Stimulated activated CD8-positive, alpha-beta memory T cell treated with anti-CD3 and anti-CD28 coated beads, Interleukin-7, amount 100 ng/mL, for 1 hour (primary cell): Measurements from ENCODE around the gene NABP1.
"Not testable (repeated sequence)": the region's sequence is repeated elsewhere in the genome, so short reads cannot be mapped to it uniquely, and the experiment has no call there.

Experiments
- DNase-seq, 2 donors: peaks; one replicate each; pipeline ENCODE4 v3.0.0-alpha.2; 2020; ENCODE audit warnings: low read depth in 2 of 2

Gene NABP1

GRCh38 chr2:191677646-191678436, at the start of gene NABP1:
NABP1 (plus strand) TSS chr2:191678136; CDS start chr2:191678615, 479 bp downstream.
- peak; percentile 97 for DNase-seq

GRCh38 chr2:191629001-191629453, 48.9 kb upstream of the NABP1 start:
- no peak for DNase-seq

- DNase-seq: no peak
Measured at GRCh38 chr2:191629976-191630712, 47.8 kb upstream of the NABP1 start.

GRCh38 chr2:191631754-191632153, 46.2 kb upstream of the NABP1 start:
- no peak for DNase-seq

- DNase-seq: no peak
Measured at GRCh38 chr2:191632426-191632825, 45.5 kb upstream of the NABP1 start.

- no peak for DNase-seq
Measured at GRCh38 chr2:191634791-191635190, 43.1 kb upstream of the NABP1 start.

- DNase-seq: no peak
Measured at GRCh38 chr2:191635333-191636234, 42.4 kb upstream of the NABP1 start.

GRCh38 chr2:191636235-191636543, 41.7 kb upstream of the NABP1 start:
- no peak for DNase-seq

GRCh38 chr2:191636586-191636985, 41.4 kb upstream of the NABP1 start:
- DNase-seq: no peak

GRCh38 chr2:191637182-191638078, 40.5 kb upstream of the NABP1 start:
- DNase-seq: no peak

- no peak for DNase-seq
Measured at GRCh38 chr2:191638079-191638801, 39.7 kb upstream of the NABP1 start.

- DNase-seq: no peak
Measured at GRCh38 chr2:191638802-191639172, 39.1 kb upstream of the NABP1 start.

- no peak for DNase-seq
Measured at GRCh38 chr2:191641609-191642008, 36.3 kb upstream of the NABP1 start.

GRCh38 chr2:191642541-191642940, 35.4 kb upstream of the NABP1 start:
- no peak for DNase-seq

GRCh38 chr2:191643429-191643828, 34.5 kb upstream of the NABP1 start:
- no peak for DNase-seq

GRCh38 chr2:191644613-191645012, 33.3 kb upstream of the NABP1 start:
- not testable (repeated sequence) for DNase-seq

GRCh38 chr2:191645032-191645431, 32.9 kb upstream of the NABP1 start:
- DNase-seq: no peak

GRCh38 chr2:191645434-191646162, 32.3 kb upstream of the NABP1 start:
- DNase-seq: no peak

GRCh38 chr2:191646163-191646902, 31.6 kb upstream of the NABP1 start:
- DNase-seq: no peak
